ENCODE results near the gene KLK10. TPM values are rescaled to one million over a fixed set of nuclear protein-coding genes. Genes with fewer than 3 reads are reported as not detected.

Gene KLK10
- total and polyA plus RNA-seq, 2 donors (not counting 3 experiments of a cell fraction or from before 2014, with no cell fraction given), result not detected

- Histone ChIP-seq H3K27ac (ENCODE audit: insufficient read depth, low read depth, low read length) (no peak overlapping the region), H3K4me2 (ENCODE audit: insufficient read depth, low read length) (no peak overlapping the region), H3K27me3 (ENCODE audit: control insufficient read depth in 2 of 2, insufficient read depth in 2 of 2, low read length in 2 of 2) (peaks cover 21 to 25% of the 10 kb centered on the region in 2 experiments), H3K9me3 (replicated peaks; ENCODE audit: control insufficient read depth, insufficient read depth, low read length) (no peaks in the 10 kb centered on the region), H4K20me1 (replicated peaks; ENCODE audit: control insufficient read depth, extremely low read depth, insufficient read depth, low read length) (no peaks in the 10 kb centered on the region), H3K9ac (replicated peaks; ENCODE audit: extremely low read depth, insufficient read depth, low read length) (no peak overlapping the region), H2AFZ (ENCODE audit: low read depth, low read length) (no peak overlapping the region), H3K4me3 (replicated peaks in 1 of 3; ENCODE audit: insufficient read depth in 1 of 3, low read depth in 1 of 3, low read length in 3 of 3) (no peak overlapping the region), H3K36me3 (ENCODE audit: control insufficient read depth in 2 of 2, extremely low read depth in 1 of 2, insufficient read depth in 2 of 2, low read length in 2 of 2) (no peaks in the 10 kb centered on the region), H3K4me1 (ENCODE audit: control insufficient read depth, extremely low read depth, insufficient read depth, low read length) (no peaks in the 10 kb centered on the region), H3K79me2 (ENCODE audit: control insufficient read depth, insufficient read depth, low read length) (no peaks in the 10 kb centered on the region), H3K9me1 (replicated peaks; ENCODE audit: control insufficient read depth, extremely low read depth, insufficient read depth, low read length) (no peaks in the 10 kb centered on the region)
- intact Hi-C loops (cut with micrococcal nuclease) (no loop called here), dilution Hi-C loops (cut with MboI; ENCODE audit: extremely low pct_ligation_motif_present, low sequenced_read_pairs) (no loop called here)
- ChIA-PET CTCF (interaction anchor here (3.2 kb wide), 1 partner anchor 75 kb away, joined by 11 read pairs; no protein-coding TSS in a partner anchor), POLR2A (no interaction called here)
- DNase-seq (ENCODE audit: low read depth, low spot score) (no peak), FAIRE-seq (no peak)
- TF ChIP-seq EZH2 (IDR thresholded peaks at IDR 0.05; ENCODE audit: borderline replicate concordance, low read depth, low read length, severe bottlenecking) (peak; percentile 57), MYC (IDR thresholded peaks at IDR 0.05; ENCODE audit: low read depth, low read length) (no peak), CTCF (IDR thresholded peaks at IDR 0.05; ENCODE audit: extremely low read depth in 1 of 2, insufficient read depth in 1 of 2, low read depth in 1 of 2, low read length in 2 of 2) (no peak)
- no TSS peak for BruUV-seq (replicated peaks)
Observed at GRCh38 chr19:51018745-51019543, 565 bp downstream of the KLK10 start.

Data from endothelial cell of umbilical vein (primary cell).